ENCODE measurements around the gene SYT12. TPM values are rescaled to one million over a fixed set of nuclear protein-coding genes. Genes with fewer than 3 reads are reported as not detected.

SYT12 gene
- total and polyA plus RNA-seq, 9 donors: 0.05 to 6.0 (median 0.87) TPM; not detected in 2

- 86 to 95% (median 90%) methylated on average over 1 of the region's 1 CpG for WGBS, 3 donors
- Histone ChIP-seq H3K27ac (no peak overlapping the region), H3K4me1 (ENCODE audit: insufficient read depth) (peaks cover 3% of the 10 kb centered on the region)
Measured at GRCh38 chr11:67024966-67025365, 2.0 kb downstream of the SYT12 start.

GRCh38 chr11:67025750-67026149, 2.8 kb downstream of the SYT12 start:
- WGBS, 3 donors: 83 to 88% (median 84%) methylated on average over 8 of the region's 8 CpGs
- H3K27ac ChIP-seq: no peak overlapping the region
- H3K27me3 ChIP-seq: no peaks in the 10 kb centered on the region
- no peak overlapping the region for H3K4me3 ChIP-seq
- intact Hi-C loops (cut with DNase I): no loop called here
- no peak for DNase-seq
- TF ChIP-seq EP300 (IDR thresholded peaks at IDR 0.05): no peak
- no peak for TF ChIP-seq POLR2A (IDR thresholded peaks at IDR 0.05)
- TF ChIP-seq CTCF (IDR thresholded peaks at IDR 0.05): no peak
- H3K4me1 ChIP-seq (ENCODE audit: insufficient read depth): peaks cover 3% of the 10 kb centered on the region
- no peaks in the 10 kb centered on the region for H3K36me3 ChIP-seq
- no peaks in the 10 kb centered on the region for H3K9me3 ChIP-seq

More at GRCh38 chr11:67024966-67025365, 2.0 kb downstream of the SYT12 start:
- intact Hi-C loops (cut with DNase I): no loop called here
- no peak for TF ChIP-seq POLR2A (IDR thresholded peaks at IDR 0.05)
- no peak for TF ChIP-seq EP300 (IDR thresholded peaks at IDR 0.05)
- no peak for TF ChIP-seq CTCF (IDR thresholded peaks at IDR 0.05)
- Histone ChIP-seq H3K36me3 (no peaks in the 10 kb centered on the region), H3K27me3 (no peaks in the 10 kb centered on the region), H3K4me3 (no peak overlapping the region), H3K9me3 (no peaks in the 10 kb centered on the region)
- DNase-seq: no peak

GRCh38 chr11:67026941-67027340, 4.0 kb downstream of the SYT12 start:
- Histone ChIP-seq H3K27ac (no peak overlapping the region), H3K27me3 (no peaks in the 10 kb centered on the region), H3K4me3 (no peak overlapping the region), H3K9me3 (no peaks in the 10 kb centered on the region), H3K36me3 (no peaks in the 10 kb centered on the region), H3K4me1 (ENCODE audit: insufficient read depth) (peaks cover 3% of the 10 kb centered on the region)
- 88 to 95% (median 90%) methylated on average over 5 of the region's 5 CpGs for WGBS, 3 donors
- intact Hi-C loops (cut with DNase I): no loop called here
- no peak for DNase-seq
- TF ChIP-seq EP300 (IDR thresholded peaks at IDR 0.05) (no peak), POLR2A (IDR thresholded peaks at IDR 0.05) (no peak), CTCF (IDR thresholded peaks at IDR 0.05) (no peak)

- Histone ChIP-seq H3K9me3 (no peaks in the 10 kb centered on the region), H3K27me3 (no peaks in the 10 kb centered on the region), H3K4me3 (no peak overlapping the region), H3K27ac (no peak overlapping the region), H3K4me1 (ENCODE audit: insufficient read depth) (peaks cover 3% of the 10 kb centered on the region), H3K36me3 (no peaks in the 10 kb centered on the region)
- intact Hi-C loops (cut with DNase I): no loop called here
- 82 to 83% (median 82%) methylated on average over 12 of the region's 12 CpGs for WGBS, 3 donors
- TF ChIP-seq POLR2A (IDR thresholded peaks at IDR 0.05) (no peak), CTCF (IDR thresholded peaks at IDR 0.05) (no peak), EP300 (IDR thresholded peaks at IDR 0.05) (no peak)
- no peak for DNase-seq
Measured at GRCh38 chr11:67027483-67027930, 4.6 kb downstream of the SYT12 start.
